Measurements from ENCODE around the gene TAF7L.

Gene TAF7L

DNA sequence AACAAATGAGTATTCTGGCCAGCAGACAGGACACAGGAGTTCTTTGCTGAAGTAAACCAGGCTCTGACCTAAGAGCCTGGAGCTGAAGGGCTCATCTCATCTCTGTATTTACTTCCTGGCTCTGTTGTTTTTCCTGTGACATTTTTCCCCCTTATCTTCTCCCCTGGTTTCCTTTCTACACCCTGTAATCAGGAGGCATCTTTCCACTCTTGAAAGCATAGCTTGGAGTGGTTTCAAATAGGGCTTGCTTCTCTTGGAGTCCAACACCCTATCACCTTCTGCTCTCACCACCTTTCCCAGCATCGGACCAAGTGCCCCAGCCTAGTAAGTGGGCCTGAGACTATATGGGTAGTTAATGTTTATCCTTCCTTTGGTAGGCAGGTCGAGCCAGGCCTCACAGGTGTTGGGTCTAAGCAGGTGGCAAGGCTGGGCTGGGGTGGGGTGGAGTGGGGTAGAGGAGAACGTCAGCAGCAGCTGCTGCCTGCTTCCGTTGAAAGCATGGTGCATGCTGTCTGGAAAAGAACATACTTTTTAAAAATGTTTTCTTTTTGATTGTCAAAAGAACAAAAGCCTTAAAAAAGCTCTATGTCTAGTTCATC, 70.4 kb downstream of the TAF7L start:
- DNase-seq (ENCODE audit: low read depth) = no peak

DNA sequence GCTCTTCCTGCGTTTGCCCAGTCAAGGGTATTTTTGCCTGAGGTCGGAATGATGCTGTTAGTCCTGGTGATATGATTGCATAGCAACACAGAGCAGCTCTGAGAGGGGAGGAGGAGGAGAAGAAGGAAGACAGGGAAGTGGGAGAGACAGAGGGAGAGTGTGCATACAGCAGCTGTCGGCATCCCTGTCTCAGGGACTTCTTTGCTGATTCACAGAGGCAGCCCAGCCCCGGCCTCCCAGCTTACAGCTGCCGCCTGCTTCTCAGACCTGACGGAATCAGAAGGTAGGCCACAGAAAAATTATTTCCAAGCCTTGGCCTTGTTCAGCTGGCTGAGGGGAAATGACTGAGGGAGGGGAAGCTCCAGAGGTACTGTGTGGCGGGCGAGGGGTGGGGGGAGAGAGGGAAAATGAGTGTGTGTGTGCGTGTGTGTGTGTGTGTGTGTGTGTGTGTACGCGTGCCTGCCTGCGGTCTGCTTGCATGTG, 71.2 kb downstream of the TAF7L start:
- DNase-seq (ENCODE audit: low read depth) = no peak

DNA sequence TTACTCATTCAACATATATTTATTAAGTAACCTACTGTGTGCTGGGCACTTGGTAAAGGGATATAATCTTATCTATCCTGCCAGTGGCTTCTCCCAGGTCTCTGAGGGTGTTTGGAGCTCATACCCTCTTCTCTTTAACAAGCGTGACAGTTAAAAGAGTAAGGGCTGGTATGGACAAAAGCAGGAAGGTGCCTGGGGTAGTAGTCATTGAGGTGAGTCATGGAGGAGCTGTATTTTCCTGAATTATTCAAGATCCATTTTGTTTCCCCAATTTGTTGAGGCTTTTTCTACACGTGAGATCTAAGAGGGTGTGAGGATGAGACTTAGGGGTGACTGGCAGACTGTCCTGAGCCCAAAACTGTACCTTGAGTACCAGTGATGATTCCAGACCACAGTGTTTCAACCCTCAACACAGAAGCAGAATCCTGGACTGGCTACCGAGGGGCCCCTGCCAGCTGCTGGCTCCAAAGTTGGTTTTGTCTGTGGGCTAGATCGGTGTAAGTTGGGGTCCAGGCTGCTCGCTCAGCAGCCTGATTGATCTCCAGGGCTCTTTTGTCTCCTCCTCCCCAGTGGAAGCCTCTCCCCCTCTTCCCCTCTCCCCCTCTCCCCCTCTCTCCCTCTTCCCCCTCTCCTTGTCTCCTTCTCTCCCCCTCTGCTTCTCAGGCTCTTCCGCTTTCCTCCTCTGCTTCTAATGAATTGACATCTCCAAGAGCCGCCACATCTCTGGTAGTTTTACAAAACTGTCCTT, 71.8 kb downstream of the TAF7L start, which contains the start of gene DRP2:
TSS of gene DRP2 (plus strand) at position 671 of the 748 bp plus-strand sequence. CDS start 11,862 bp downstream, outside the sequence.
- DNase-seq (ENCODE audit: low read depth) = no peak
